Urothelium cell line (cell line): ENCODE measurements around the gene CLTB.
"Not testable (repeated sequence)": the region's sequence is repeated elsewhere in the genome, so short reads cannot be mapped to it uniquely, and the experiment has no call there.

Experiments
- DNase-seq: peaks from one replicate; pipeline ENCODE4 v3.0.0; 2011; ENCODE audit warnings: low spot score, mixed read lengths
- FAIRE-seq: peaks from 2 replicates; lab custom pipeline; 2011; peaks lifted over from hg19 to GRCh38; lab: Jason Lieb, UNC

Gene CLTB

GRCh38 chr5:176427971-176428370 is 11.6 kb upstream of the CLTB start:
- FAIRE-seq (no peak), DNase-seq (no peak)

DNA sequence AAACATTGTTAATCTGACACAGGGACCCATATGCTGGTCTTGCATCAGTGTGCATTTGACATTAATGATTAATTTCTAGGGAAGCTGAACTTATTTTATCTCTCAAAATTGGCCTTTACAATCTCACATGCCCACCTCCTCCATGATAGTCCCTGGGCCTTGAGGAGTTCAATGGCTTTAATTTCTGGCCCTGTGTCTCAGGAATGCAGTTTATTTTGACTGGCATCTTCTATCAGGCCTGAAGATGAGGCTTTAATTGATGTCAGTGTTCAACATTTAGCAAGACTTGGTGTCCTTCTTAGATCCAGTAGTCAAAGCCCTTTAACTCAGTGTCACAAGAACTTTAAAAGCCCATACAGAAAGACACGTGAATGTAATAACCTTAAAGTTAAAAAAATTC is 10.5 kb upstream of the CLTB start:
- no peak for DNase-seq
- no peak for FAIRE-seq

- DNase-seq (no peak), FAIRE-seq (no peak)
Observed at GRCh38 chr5:176425791-176426190, 9.5 kb upstream of the CLTB start.

DNA sequence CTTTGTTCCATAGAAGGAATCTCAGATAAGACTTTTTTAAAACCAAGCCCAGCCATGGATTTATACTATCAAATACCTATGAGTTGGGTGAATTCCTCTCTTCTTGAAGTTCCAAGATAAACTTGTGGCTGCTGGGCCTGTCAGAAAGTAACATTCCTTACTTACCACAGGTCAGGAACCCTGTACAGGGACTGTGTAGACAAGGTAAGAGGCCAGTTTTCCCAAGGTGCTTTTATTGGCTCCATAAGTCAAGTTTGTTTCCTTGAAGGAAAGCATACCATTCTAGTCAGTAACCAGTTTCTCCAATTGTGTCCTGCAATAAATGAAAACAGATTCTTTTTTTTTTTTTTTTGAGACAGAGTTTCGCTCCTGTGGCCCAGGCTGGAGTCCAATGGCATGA is 8.8 kb upstream of the CLTB start:
- FAIRE-seq (no peak), DNase-seq (no peak)

- FAIRE-seq: no peak
- DNase-seq: no peak
Observed at GRCh38 chr5:176424181-176424580, 7.8 kb upstream of the CLTB start.

GRCh38 chr5:176420972-176421544 is 4.7 kb upstream of the CLTB start:
- no peak for DNase-seq
- FAIRE-seq: no peak

- FAIRE-seq (no peak), DNase-seq (no peak)
Observed at GRCh38 chr5:176420086-176420485, 3.7 kb upstream of the CLTB start.

DNA sequence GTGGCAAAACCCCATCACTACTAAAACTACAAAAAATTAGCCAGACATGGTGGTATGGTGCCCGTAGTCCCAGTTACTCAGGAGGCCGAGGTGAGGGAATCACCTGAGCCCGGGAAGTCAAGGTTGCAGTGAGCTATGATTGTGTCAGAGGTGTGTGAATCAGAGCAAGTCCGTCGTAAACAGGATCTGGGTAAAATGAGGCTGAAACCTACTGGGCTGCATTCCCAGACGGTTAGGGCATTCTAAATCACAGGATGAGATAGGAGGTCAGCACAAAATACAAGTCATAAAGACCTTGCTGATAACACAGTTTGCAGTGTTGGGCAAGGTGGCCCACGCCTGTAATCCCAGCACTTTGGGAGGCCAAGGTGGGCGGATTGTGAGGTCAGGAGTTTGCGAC is 1.9 kb upstream of the CLTB start:
- DNase-seq (no peak), FAIRE-seq (no peak)

- DNase-seq: no peak
- no peak for FAIRE-seq
Observed at GRCh38 chr5:176416965-176417364, 626 bp upstream of the CLTB start.

- no peak for DNase-seq
- FAIRE-seq: no peak
Observed at GRCh38 chr5:176415240-176415951, 943 bp downstream of the CLTB start.

- no peak for FAIRE-seq
Observed at GRCh38 chr5:176414704-176415103, 1.6 kb downstream of the CLTB start.

DNA sequence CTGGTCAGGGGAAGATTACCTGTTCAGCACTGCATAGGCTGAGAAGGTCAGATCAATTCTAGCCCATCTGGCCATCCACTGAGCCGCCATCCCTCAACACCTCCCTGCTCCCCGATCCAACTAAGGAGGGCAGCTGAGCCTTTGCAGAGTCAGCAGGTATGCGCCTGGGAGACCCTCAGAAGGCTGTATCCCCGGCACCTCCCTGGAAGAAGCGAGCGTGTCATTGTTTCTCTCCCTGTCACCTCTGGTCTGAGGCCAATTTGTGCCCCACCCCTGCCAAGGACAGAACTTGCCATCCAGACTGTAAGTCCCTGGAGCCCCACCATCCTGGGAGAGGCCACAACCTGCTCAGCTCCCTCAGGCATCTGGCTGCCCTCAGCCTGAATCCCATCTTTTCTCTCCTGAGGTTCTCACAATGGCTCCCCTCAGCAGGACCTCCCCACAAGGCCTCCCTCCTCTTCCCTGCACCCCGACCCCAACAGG is 2.6 kb downstream of the CLTB start:
- DNase-seq (no peak), FAIRE-seq (no peak)

More at GRCh38 chr5:176414704-176415103, 1.6 kb downstream of the CLTB start:
- no peak for DNase-seq

DNA sequence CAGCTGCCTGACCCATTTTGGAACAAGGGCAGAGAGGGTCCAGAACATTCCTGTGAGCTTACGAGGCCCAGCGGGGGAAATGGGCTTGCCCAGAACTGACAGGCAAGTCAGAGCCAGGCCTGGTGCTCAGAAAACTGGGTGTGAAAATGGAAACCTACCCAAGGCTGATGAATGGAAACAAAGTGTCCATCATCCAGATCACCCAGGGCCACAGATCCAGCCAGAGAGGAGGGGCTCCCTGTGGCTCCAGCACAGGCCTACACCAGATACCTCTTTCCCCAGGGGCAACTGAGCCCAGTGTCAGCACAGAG is 3.1 kb downstream of the CLTB start:
- DNase-seq (no peak), FAIRE-seq (no peak)

GRCh38 chr5:176412517-176413254 is 3.7 kb downstream of the CLTB start:
- DNase-seq: no peak
- FAIRE-seq: no peak

- FAIRE-seq: no peak
- DNase-seq: no peak
Observed at GRCh38 chr5:176410486-176411180, 5.7 kb downstream of the CLTB start.

- FAIRE-seq: no peak
Observed at GRCh38 chr5:176409765-176410164, 6.6 kb downstream of the CLTB start.

DNA sequence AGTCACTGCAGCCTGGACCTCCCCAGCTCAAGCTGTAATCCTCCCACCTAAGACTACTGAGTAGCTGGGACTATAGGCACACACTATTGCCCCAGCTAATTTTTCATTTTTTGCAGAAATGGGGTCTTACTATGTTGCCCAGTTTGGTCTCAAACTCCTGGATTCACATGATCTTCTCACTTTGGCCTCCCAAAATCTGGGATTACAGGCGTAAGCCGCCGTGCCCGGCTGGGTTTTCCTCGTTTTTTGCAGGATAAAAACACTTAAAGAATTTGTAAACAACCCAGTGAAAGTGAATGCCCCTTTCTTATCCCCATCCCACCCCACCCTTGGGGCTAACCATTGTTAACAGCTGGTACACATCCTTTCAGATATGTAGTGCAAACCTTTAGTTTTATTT is 7.7 kb downstream of the CLTB start:
- no peak for DNase-seq
- FAIRE-seq: no peak

More at GRCh38 chr5:176409765-176410164, 6.6 kb downstream of the CLTB start:
- no peak for DNase-seq

DNA sequence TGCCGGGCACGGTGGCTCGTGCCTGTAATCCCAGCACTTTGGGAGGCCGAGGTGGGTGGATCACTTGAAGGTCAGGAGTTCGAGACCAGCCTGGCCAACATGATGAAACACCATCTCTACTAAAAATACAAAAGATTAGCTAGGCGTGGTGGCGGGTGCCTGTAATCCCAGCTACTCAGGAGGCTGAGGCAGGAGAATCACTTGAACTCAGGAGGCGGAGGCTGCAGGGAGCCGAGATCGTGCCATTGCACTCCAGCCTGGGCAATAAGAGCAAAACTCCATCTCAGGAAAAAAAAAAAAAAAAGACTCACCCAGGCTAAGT is 8.1 kb downstream of the CLTB start:
- not testable (repeated sequence) for DNase-seq, FAIRE-seq

DNA sequence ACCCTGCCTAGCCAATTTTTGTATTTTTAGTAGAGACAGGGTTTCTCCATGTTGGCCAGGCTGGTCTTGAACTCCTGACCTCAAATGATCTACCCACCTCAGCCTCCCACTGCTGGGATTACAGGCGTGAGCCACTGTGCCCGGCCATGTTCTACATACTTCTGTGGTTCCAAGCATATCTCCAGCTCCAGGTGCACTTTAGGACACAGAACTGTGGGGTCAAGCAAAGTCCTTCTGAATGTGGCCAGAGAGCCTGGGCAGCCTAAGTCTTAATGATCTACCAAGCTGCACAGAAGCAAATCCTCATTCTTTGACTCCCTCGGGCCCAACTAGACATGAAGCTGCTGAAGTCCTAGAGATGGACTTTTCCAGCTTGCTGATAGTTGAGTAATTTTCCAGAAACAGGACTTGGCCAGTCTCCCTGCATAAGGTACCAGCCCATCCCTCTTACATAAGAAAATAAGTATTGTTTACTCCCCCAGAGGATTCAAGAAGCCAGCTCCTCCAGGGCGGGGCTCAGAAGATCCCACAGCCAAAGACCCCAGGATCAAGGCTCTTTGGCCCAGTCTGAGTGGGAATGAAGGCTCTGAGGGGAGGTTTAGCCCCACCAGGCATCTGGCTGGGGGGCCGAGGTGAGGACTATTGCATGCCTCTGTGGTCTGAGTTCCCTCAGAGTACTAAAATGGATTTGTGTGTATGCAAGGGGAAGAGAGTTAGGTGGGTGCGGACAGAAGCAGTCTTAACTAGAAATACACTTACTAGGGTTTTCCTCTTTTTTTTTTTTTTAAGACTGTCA is 8.7 kb downstream of the CLTB start:
- FAIRE-seq: no peak
- no peak for DNase-seq

- FAIRE-seq: no peak
- DNase-seq: no peak
Observed at GRCh38 chr5:176406436-176407052, 9.8 kb downstream of the CLTB start.
